ENCODE data around the gene FAM76A.
"Not testable (repeated sequence)": the region's sequence is repeated elsewhere in the genome, so short reads cannot be mapped to it uniquely, and the experiment has no call there.

Gene FAM76A

DNA sequence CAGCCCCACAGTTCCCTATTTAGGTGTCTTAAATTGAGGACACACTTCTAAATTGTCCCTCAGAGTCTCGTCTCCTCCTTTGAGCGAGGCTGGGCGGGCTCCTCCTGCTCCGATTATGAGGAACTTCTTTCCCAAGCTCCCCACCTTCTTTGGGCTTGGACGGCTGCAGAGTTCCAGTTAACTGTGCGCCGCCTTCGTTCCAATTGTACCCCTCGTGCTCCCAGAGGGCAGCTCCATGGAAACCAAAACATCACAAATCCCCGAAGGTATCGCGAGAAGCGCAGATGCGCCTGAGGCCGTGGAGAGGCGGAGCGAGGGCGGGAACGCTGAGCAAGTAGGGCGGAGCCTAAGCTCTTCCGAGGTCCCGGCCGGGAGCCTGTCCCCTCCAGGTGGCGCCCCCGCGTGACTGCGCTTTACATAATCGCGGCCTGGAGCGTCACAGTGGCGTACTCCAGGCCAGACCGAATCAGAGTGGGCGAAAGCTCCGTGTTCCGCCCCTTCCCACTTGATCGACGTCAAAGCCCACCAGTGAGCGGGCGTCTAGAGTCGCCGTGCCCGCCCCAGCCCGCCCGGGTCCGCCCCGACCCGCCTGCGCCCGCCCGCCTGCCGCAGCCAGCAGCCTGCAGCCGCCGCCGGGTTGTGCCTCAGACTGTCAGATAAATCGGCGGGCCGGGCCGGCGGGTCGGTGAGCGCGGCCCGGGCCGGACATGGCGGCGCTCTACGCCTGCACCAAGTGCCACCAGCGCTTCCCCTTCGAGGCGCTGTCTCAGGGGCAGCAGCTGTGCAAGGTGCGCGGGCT lies at the start of gene FAM76A:
Gene FAM76A, plus strand, starts transcription at position 588 of the 799 bp plus-strand sequence. Its CDS starts 120 bp downstream, at position 708.
- DNase-seq, result peak; percentile 97 to 99

- no peak for DNase-seq
These were observed 49.4 kb upstream of the FAM76A start for GRCh38 chr1:27676410-27676809.

DNA sequence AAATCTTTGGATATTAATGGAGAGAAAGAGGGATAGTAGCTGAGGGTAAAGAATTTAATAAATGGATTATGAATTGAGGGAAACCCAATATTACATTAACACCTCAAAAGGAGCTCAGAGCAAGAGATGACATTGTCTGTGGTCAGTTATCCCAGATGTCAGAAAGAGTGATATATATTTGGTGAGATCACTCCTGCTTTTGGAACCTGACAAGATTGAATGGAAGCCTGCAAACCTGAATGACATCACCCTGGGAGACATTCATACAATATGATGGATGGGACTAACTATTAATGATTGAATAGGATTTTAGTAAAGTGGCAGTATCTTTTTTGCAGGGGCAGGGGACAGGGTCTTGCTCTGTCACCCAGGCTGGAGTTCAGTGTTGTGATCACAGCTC lies 47.0 kb upstream of the FAM76A start:
- no peak for DNase-seq

- not testable (repeated sequence) for DNase-seq
These were observed 45.5 kb upstream of the FAM76A start for GRCh38 chr1:27680225-27680791.

DNA sequence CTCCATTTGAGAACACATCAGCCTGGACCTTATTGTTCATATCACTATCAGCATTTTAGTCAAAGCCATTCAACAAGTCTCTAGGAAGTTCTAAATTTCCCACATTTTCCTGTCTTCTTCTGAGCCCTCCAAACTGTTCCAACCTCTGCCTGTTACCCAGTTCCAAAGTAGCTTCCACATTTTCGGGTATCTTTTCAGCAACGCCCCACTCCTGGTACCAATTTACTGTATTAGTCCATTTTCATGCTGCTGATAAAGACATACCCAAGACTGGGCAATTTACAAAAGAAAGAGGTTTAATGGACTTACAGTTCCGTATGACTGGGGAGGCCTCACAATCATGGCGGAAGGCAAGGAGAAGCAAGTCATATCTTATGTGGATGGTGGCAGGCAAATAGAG lies 44.2 kb upstream of the FAM76A start:
- not testable (repeated sequence) for DNase-seq

DNA sequence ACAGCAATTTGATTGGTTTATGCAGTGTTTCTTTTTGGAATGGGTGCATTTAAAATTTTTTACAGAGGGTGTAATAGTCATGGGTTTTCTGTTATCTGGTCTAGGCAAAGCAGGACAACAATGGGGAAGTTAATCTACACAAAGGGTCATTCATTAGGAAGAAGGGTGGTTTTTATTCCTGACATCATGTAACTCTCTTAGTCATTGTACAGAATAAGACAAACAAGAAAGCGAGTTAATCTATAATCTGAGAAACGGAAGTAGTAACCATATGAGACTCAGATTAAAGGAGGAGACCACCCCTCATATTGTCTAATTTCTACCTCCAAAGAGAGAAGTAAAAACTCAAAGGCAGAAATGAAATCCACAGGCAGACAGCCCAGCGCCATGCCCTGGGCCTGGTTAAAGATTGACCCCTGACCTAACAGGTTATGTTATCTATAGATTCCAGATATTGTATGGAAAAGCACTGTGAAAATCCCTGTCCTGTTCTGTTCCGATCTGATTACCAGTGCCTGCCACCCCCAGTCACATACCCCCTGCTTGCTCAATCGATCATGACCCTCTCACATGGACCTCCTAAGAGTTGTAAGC lies 43.3 kb upstream of the FAM76A start:
- DNase-seq, result no peak

- DNase-seq, result no peak
These were observed 41.6 kb upstream of the FAM76A start for GRCh38 chr1:27684176-27684575.

DNA sequence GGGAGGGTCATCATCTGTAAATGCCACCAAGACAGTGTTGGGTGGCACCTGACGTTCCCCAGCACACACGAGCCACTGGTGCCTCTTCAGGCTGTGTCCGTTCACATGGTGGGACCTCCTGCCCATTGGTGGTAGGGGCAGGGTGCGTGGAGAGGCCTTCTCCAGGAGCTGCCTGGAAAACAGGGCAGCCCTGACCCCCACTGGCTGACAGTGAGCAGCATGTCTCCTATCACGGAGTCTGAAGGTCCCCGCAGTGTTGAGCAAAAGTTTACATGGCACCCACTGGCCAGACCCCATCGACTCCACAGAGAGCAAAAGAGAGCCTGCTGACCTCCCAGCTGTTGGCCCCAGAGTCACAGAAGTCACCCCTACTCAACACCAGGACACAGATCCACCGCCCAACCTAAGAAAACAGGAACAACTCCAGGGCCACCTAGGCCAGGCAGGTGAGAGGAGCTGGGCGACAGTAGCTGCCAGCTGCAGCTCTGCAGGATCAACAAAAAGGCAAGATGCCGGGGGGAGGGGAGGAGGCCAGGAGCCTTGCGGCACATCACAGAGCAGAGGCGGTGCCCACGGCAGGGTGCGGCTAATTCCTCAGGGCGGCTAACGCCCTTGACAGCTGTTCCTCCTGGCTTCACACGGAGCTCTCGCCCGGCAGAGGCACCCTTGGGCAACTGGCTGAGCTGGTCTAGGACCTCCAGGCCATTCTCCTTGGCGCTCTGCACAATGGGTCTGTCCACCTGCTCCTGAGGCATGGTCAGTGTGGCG lies 39.4 kb upstream of the FAM76A start:
- no peak for DNase-seq

DNA sequence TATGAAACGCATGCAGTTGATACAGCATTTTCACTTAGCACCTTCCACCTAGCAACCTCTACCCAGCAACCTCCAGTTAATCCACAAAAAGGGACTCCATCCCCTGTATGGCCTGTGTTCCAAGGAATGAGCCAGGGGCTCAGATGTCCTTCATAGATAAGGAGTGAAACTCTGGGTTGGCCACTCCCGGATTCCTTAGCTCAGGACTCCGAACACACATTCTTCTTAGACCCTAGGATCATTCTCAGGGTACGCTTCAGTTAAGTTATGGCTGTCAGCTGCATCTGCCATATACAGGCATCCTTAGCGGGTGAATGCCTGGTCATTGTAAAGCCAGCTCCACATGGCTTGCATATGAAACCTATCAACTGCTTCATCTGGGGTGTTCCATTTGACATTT lies 37.9 kb upstream of the FAM76A start:
- DNase-seq, result no peak

DNA sequence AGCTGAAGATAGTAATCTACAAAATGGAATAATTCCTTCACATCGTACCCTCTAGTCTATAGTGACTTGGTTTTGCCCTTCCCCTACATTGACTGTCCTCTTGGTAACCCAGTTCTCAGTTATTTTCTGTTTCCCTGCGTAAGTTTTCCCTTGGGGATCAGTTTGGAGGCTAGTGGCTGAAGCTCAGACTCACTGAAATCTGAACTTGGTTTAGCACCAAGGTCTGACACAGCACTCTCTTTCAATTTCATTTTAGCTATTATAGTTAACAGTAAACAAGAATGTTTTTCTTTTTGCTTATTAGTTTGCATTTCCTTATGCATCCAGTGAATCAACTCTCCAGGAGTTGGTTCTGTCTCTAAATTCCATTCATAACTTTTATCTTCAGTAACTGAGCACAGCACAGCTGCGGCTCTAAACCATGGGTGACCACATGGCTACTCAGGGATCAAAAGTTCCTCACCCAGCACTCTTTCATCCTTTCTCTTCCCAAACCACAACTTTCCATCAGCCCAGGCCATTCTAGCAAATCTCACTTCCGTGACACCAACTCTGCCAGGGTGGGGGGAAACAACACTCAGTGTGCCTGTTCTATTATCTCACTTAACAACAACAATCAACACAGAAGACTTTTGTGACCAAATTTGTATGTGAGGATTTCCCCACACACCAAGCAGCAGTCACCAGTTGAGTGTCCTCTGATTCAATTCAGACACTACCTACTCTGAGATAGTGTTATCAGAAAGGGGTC lies 36.2 kb upstream of the FAM76A start:
- no peak for DNase-seq

DNA sequence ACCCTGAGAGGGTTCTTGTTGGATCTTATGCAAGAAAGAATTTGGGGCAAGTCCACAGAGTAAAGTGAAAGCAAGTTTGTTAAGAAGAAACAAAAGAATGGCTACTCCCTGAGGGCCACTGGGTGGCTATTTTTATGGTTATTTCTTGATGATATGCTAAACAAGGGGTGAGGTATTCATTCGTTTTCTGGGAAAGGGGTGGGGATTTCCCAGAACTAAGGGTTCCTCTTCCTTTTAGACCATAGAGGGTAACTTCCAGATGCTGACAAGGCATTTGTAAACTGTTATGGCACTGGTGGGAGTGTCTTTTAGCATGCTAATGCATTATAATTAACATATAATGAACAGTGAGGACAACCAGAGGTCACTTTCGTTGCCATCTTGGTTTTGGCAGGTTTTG lies 35.6 kb upstream of the FAM76A start:
- DNase-seq, result no peak

DNA sequence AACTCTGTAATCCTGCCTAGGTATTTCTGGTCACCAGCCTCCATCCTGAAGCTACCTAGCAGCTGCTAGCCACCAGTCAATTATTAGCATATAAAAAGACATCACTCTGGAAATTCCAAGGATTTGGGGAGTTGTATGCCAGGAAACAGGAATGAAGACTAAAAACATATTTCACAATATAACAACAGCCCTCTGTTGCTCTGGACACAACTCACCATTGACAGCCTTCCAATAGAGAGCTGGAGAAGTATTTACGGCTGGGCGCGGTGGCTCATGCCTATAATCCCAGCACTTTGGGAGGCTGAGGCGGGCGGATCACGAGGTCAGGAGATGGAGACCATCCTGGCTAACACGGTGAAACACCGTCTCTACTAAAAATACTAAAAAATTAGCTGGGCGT lies 28.9 kb upstream of the FAM76A start:
- not testable (repeated sequence) for DNase-seq

GRCh38 chr1:27704958-27705357 lies 20.8 kb upstream of the FAM76A start:
- DNase-seq, result no peak

DNA sequence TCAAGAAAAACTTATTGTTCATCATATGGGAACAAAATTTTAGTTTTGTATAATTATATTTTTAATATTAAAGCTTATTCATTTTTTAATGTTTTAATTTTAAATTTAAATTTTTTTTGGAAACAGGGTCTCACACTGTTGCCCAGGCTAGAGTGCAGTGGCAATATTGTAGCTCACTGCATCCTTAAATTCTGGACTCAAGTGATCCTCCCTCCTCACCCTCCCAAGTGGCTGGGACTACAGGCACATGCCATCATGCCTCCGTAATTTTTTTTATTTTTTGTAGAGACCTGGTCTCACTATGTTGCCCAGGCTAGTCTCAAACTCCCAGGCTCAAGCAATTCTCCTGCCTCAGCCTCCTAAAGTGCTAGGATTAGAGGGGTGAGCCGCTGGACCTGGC lies 20.2 kb upstream of the FAM76A start:
- no peak for DNase-seq

DNA sequence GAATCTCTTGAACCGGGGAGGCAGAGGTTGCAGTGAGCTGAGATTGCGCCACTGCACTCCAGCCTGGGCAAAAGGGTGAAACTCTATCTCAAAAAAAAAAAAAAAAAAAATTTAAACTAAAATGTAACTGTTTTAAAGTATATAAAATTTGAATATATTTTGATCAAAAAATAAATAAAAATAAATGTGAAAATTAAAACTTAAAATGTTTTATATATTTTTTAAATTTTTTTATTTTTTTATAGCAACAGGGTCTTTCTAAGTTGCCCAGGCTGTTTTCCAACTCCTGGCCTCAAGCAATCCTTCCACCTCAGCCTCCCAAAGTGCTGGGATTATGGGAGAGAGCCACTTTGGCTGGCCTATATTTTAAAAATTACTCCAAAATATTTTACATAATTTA lies 15.2 kb upstream of the FAM76A start:
- DNase-seq, result no peak

- no peak for DNase-seq
These were observed 12.5 kb upstream of the FAM76A start for GRCh38 chr1:27713139-27713725.

GRCh38 chr1:27713869-27714513 lies 11.8 kb upstream of the FAM76A start:
- DNase-seq, result no peak

- DNase-seq, result no peak
These were observed 9.4 kb upstream of the FAM76A start for GRCh38 chr1:27716262-27716895.

DNA sequence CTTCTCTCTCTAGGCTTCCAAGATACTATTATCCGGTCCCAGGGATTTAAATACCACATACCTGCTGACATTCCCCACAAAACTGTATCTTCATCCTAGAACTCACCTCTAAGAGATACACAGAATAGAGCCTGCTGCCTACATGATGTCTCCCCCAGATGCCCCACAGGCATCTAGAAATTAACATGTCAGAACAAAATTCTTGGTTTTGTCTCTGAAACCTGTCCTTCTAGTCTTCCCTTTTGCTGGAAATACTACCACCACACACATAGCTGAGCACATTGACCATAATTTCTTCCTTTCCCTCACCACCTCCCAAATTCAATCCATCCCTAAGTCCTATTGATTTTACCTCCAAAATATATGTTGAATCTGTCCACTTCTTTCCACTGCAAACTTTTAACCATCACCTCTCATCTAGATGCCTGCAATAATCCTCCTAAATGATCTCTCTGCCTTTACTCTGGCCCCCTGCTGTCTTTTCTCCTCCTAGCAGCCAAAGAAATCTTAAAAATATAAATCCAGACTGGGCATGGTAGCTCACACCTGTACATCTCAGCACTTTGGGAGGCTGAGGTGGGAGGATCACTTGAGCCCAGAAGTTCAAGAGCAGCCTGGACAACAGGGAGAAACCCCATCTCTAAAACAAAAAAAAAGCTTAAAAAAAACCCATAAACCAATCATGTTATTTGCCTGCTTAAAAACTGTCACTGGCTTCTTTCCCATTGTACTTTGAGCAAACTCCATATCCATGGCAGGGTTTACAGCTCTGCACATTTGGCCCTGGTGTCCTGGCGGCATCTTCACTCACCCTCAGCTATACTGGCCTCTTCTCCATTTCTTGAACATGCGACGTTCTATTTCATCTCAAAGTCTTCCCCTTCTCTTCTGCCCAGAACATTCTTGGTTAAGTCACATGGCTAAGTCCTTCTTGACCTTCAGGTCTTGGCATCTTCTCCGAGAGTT lies 6.2 kb upstream of the FAM76A start:
- peak; percentile 22 to 52 for DNase-seq

DNA sequence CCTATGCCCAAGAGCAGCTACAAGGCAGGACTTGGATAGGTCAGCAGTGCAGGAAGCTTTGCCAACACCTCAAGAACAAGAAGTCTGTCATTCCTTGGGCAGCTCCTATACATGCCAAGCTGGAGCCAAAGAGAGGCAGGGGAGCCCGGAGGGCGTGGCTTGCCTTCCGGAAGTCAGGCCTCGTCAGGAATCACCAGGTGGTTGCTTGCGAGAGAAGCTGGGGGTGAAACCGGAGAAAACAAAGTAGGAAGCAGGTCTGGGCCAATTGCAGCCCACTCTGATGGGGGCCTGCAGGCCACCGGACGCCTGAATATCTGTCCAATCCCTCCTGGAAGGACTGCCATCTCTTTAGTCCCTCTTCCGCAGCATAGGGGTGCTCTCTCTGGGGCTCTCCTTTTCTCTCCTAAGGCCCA lies 794 bp upstream of the FAM76A start:
- no peak for DNase-seq
